ENCODE results near the gene ITGBL1. TPM values are rescaled to one million over a fixed set of nuclear protein-coding genes. Genes with fewer than 3 reads are reported as not detected.

Gene ITGBL1
- total RNA-seq, 2 experiments from 2014 or later = not detected

DNA sequence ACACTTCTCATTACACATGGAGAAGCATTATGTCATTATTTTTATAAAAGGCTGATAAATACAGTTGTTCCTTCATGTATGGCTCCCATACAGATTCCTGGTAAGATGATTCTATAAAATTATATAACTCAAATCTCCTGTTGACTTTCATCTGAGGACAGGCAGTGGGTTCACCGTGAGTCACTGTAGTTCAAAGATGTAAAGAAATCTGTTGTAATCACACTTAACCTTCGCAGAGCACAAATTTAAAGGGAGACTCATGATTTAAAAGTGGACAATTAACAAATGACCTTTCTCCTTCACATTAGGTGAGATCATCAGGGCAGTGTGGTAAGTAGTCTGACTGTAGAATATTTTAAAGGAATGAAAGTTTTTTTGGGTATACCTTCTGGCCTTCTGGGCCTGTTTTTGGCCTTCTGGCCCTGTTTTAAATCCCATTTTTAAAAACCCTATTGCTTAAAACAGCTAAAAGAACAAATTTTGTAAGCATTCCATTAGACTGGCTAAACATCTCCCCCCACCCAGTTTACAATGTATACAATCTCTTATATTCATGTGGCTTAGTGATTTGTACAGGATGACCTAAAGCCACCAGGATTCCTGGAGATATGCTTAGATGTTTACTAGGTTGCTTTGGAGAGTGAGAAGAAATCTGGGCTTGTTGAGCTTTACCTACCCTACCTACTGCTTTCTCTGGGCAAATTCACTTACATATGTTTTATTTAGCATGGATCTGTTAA is 171.2 kb downstream of the ITGBL1 start:
- Histone ChIP-seq H3K4me2 (ENCODE audit: low read length) (peak overlapping the region; percentile 22; the same call in 1 of the 2 replicates), H3K9me3 (ENCODE audit: low read length) (no peaks in the 10 kb centered on the region), H3K36me3 (ENCODE audit: insufficient read depth, low read length) (no peaks in the 10 kb centered on the region), H4K20me1 (ENCODE audit: insufficient read depth, low read length) (no peaks in the 10 kb centered on the region), H2AFZ (ENCODE audit: low read length) (no peak overlapping the region), H3K79me2 (ENCODE audit: insufficient read depth, low read depth, low read length) (no peaks in the 10 kb centered on the region), H3K4me1 (ENCODE audit: insufficient read depth, low read length, poor library complexity, severe bottlenecking) (peaks cover 18% of the 10 kb centered on the region), H3K27ac (ENCODE audit: low read depth, low read length, poor library complexity, severe bottlenecking) (no peak overlapping the region), H3K9me2 (ENCODE audit: insufficient read depth, low read length) (no peaks in the 10 kb centered on the region), H3K4me3 (ENCODE audit: low read depth, low read length, poor library complexity, severe bottlenecking) (no peak overlapping the region)
- no peak for DNase-seq (ENCODE audit: low spot score)
- TF ChIP-seq, protein P1, sequence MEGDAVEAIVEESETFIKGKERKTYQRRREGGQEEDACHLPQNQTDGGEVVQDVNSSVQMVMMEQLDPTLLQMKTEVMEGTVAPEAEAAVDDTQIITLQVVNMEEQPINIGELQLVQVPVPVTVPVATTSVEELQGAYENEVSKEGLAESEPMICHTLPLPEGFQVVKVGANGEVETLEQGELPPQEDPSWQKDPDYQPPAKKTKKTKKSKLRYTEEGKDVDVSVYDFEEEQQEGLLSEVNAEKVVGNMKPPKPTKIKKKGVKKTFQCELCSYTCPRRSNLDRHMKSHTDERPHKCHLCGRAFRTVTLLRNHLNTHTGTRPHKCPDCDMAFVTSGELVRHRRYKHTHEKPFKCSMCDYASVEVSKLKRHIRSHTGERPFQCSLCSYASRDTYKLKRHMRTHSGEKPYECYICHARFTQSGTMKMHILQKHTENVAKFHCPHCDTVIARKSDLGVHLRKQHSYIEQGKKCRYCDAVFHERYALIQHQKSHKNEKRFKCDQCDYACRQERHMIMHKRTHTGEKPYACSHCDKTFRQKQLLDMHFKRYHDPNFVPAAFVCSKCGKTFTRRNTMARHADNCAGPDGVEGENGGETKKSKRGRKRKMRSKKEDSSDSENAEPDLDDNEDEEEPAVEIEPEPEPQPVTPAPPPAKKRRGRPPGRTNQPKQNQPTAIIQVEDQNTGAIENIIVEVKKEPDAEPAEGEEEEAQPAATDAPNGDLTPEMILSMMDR (conservative IDR thresholded peaks at IDR 0.05; ENCODE audit: low read length) = no peak
- TF ChIP-seq EZH2phosphoT487 (IDR thresholded peaks at IDR 0.05; ENCODE audit: borderline replicate concordance, low read depth, low read length) = no peak
- intact Hi-C loops (cut with micrococcal nuclease; ENCODE audit: unreplicated experiment) = no loop called here
- no TSS peak for BruUV-seq (replicated peaks)
- CTCF ChIA-PET (ENCODE audit: unreplicated experiment) = no interaction called here
- POLR2A ChIA-PET = no interaction called here

DNA sequence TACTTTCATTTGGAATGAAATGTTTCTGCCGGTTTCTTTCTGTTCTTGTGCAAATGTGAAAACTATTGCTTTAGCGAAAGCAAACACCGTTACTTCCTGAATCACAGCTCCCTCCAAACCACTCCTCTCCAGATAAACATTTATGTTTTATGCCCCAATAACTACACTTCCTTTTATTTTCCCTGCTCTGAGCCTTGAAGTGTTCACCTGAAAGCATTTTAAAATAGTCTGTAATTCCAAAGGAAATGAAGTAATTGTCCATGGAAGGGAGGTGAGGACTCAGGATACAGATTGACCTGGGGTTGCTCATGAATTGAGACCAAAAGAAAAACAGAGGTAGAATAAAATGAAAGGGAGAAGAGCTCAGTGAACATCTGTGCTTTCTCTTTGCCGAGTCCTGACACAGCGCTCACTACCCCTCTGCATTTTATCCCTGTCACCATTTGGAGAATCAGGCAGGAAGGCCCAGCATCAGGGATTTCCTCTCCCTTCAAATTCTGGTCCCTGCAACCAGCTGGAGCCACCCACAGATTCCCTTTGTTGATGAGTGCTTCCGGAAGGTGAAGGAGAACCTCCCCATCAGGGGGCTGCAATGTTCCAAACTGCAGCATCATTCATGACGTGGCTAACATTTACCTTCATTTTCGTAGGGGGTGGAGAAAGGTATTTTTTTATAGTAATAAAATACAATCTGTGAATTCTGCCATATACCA is 171.9 kb downstream of the ITGBL1 start:
- no peak overlapping the region for H3K4me3 ChIP-seq (ENCODE audit: low read depth, low read length, poor library complexity, severe bottlenecking)
- intact Hi-C loops (cut with micrococcal nuclease; ENCODE audit: unreplicated experiment) = no loop called here
- POLR2A ChIA-PET = no interaction called here

More for the DNA sequence above, 171.9 kb downstream of the ITGBL1 start:
- H3K4me1 ChIP-seq (ENCODE audit: insufficient read depth, low read length, poor library complexity, severe bottlenecking) = peaks cover 18% of the 10 kb centered on the region
- no peaks in the 10 kb centered on the region for H3K79me2 ChIP-seq (ENCODE audit: insufficient read depth, low read depth, low read length)
- no peaks in the 10 kb centered on the region for H3K36me3 ChIP-seq (ENCODE audit: insufficient read depth, low read length)
- DNase-seq (ENCODE audit: low spot score) = no peak
- H3K4me2 ChIP-seq (ENCODE audit: low read length) = peak overlapping the region; percentile 22; the same call in 1 of the 2 replicates
- no peaks in the 10 kb centered on the region for H3K9me3 ChIP-seq (ENCODE audit: low read length)
- 0 out of 2 replicates have a peak overlapping the region, but pooled peaks have one; percentile 19 for H2AFZ ChIP-seq (ENCODE audit: low read length)
- H4K20me1 ChIP-seq (ENCODE audit: insufficient read depth, low read length) = no peaks in the 10 kb centered on the region
- no peaks in the 10 kb centered on the region for H3K9me2 ChIP-seq (ENCODE audit: insufficient read depth, low read length)
- TF ChIP-seq, protein P1 (conservative IDR thresholded peaks at IDR 0.05; ENCODE audit: low read length) = no peak
- no peak for TF ChIP-seq EZH2phosphoT487 (IDR thresholded peaks at IDR 0.05; ENCODE audit: borderline replicate concordance, low read depth, low read length)
- no TSS peak for BruUV-seq (replicated peaks)
- CTCF ChIA-PET (ENCODE audit: unreplicated experiment) = no interaction called here
- H3K27ac ChIP-seq (ENCODE audit: low read depth, low read length, poor library complexity, severe bottlenecking) = no peak overlapping the region
